Activated CD4-positive, alpha-beta T cell treated with anti-CD3 and anti-CD28 coated beads, Interleukin-2, amount 10 ng/mL, durations not matched to agents 7 days and 5 days (primary cell): Measurements from ENCODE around the gene FASTK. TPM values are rescaled to one million over a fixed set of nuclear protein-coding genes. Genes with fewer than 3 reads are reported as not detected.

Source experiments
- CTCF ChIA-PET: fragments of 350-600 bp; sonication (Branson Sonifier 250); formaldehyde crosslinking; loops from one replicate; lab custom pipeline; 2021; ENCODE audit warnings: antibody characterized with exemption; lab: Charles Lee
- POLR2A ChIA-PET: fragments of 350-600 bp; sonication (Branson Sonifier 250); formaldehyde crosslinking; loops from one replicate; lab custom pipeline; 2021; ENCODE audit warnings: antibody characterized with exemption; lab: Charles Lee
- DNase-seq: peaks from one replicate; pipeline ENCODE4 v3.0.0-alpha.2; 2020
- H3K27ac Mint-ChIP-seq: one replicate; pipeline ENCODE4 v1.8.0; 2021; ENCODE audit warnings: mild to moderate bottlenecking, moderate library complexity, mixed read lengths
- H3K27me3 Mint-ChIP-seq: one replicate; pipeline ENCODE4 v1.8.0; 2021; ENCODE audit warnings: mixed read lengths
- H3K36me3 Mint-ChIP-seq: one replicate; pipeline ENCODE4 v1.8.0; 2021; ENCODE audit warnings: low read depth, mixed read lengths
- H3K4me1 Mint-ChIP-seq: one replicate; pipeline ENCODE4 v1.8.0; 2021; ENCODE audit warnings: mixed read lengths
- H3K4me3 Mint-ChIP-seq: one replicate; pipeline ENCODE4 v1.8.0; 2021; ENCODE audit warnings: mild to moderate bottlenecking, moderate library complexity, mixed read lengths
- H3K9me3 Mint-ChIP-seq: one replicate; pipeline ENCODE4 v1.8.0; 2021; ENCODE audit warnings: mixed read lengths
- total RNA-seq, 2 experiments: library from RNA; stranded (reverse); gene quantifications; one replicate each; pipeline ENCODE4 v1.2.3, GENCODE V29; 2021

FASTK gene
- total RNA-seq, 2 experiments from 2014 or later = 76.4 to 85.9 TPM

DNA sequence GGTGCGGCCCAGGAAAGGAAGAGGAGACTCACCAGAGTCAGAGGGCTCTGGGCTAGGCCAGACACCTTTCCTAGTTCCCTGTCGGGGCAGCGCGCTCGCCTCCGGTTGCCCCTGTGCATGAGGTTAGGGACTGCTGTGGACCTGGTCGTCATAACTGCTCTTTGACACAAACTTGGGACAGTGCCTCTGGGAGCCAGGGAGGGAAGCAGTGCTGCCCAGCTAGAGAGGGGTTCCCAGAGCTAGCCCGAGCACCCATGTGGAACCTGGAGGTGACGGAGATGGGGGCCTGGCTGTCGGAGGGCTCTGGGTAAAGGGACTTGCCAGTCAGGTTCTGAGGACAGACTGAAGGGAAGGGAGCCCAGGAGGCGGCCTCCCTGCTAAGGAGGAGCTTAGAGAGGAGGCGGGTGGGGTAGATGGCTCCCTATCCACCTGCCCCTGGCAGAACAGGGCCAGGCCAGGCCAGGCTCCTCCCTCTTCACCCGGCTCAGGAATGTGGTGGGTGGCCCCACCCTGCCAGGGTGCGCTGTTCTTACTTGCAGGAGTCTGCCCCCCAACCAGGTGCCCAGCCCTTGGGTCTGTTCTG, 35.3 kb upstream of the FASTK start:
- no peaks in the 10 kb centered on the region for H3K36me3 Mint-ChIP-seq
- H3K27me3 Mint-ChIP-seq = peaks cover 5% of the 10 kb centered on the region
- peak overlapping the region; percentile 22 for H3K27ac Mint-ChIP-seq
- H3K4me3 Mint-ChIP-seq = peak overlapping the region; percentile 55
- no peaks in the 10 kb centered on the region for H3K9me3 Mint-ChIP-seq
- no peak for DNase-seq
- POLR2A ChIA-PET = no interaction called here
- H3K4me1 Mint-ChIP-seq = peaks cover 10% of the 10 kb centered on the region
- CTCF ChIA-PET = interaction anchor here (1.0 to 3.8 kb wide), 7 partner anchors 8 to 131 kb away, joined by 3 to 18 read pairs (median 3); no protein-coding TSS in a partner anchor

DNA sequence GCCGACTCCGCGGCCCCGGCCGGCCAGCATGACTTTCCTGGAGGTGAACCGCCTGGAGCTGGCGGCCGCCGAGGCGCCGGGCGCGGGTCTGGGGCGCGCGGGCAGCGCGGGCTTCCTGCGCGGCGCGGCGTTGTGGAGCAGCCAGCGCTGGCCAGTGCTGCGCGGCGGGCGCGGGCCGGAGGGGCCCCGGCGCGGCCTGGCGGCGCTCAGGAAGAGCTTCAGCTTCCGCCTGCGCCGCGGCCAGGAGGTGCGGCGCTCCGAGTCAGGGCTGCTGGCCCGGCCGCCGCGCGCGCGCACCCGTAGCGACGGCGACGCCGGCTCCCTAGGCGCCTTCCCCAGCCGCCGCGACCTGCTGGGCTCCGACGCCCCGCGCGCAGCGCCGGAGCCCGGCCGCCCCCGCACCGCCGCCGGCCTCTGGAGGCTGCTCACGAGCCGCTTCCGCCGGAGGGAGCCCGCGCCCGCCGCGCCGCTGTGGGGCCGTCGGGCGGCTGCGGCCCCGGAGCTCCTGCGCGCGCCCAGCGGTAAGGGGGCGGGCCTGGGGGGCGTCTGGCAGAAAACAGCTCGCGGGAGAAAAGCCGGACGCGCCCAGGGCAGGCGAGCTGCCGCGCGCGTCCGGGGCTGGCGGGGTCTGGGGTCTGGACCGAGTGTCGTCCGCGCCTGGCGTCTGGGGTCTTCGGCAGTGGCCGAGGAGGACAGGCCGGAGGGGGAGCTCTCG, 34.7 kb upstream of the FASTK start:
- ChIA-PET POLR2A (no interaction called here), CTCF (interaction anchor here (1.0 to 3.8 kb wide), 7 partner anchors 9 to 132 kb away, joined by 3 to 18 read pairs (median 3); no protein-coding TSS in a partner anchor)
- Mint-ChIP-seq H3K36me3 (no peaks in the 10 kb centered on the region), H3K9me3 (no peaks in the 10 kb centered on the region), H3K27ac (peak overlapping the region; percentile 22), H3K4me1 (peaks cover 10% of the 10 kb centered on the region), H3K4me3 (peak overlapping the region; percentile 55), H3K27me3 (peaks cover 5% of the 10 kb centered on the region)
- DNase-seq = no peak

DNA sequence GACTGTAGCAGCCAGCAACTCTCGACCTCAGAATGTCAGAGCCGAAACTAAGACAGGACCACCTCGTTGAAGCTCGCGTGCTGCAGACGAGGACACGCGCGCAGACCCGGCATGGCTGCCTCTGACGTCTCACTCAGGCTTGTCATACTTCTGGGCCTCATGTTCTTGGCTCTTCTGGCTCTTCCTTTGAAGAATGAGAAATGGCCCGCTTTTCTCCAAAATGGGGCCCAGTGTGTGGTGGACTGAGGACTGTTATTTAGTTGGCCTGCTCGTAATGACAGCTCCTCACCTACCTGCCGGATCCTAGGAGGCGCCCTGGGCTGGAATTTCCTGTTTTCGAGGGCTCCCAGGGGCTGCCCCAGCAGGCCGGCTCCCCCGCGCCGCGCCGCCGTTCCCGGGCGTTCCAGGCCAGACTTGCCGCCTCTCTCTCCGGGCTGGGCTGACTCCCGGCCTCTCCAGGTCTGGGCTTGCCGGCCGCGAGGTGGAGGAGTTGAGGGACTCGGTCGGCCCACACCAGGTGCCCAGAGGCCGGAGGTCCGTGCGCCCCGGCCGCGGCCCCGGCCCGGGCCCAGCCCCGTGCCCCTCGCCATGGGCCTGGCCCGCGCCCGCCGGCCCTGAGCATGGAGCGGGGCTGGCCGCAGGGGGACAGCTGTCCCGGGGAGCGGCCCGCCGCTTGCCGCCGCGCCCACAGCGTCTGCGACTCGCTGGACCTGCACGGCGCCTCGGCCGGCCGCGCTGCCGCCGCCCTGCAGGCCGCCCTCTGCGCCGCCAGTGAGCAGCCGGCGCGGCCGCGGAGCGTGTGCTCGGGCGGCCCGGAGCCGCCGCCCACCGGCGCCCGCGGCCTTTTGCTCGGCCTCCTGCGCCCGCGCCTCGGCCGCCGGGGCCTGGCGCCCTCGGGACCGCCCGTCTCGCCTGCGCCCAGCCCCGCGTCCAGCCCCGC, 33.8 kb upstream of the FASTK start:
- Mint-ChIP-seq H3K27ac (no peak overlapping the region), H3K4me1 (peaks cover 10% of the 10 kb centered on the region), H3K9me3 (no peaks in the 10 kb centered on the region), H3K27me3 (peaks cover 5% of the 10 kb centered on the region), H3K36me3 (no peaks in the 10 kb centered on the region), H3K4me3 (peak overlapping the region; percentile 30)
- ChIA-PET POLR2A (no interaction called here), CTCF (interaction anchor here (1.1 to 3.8 kb wide), 4 partner anchors 9 to 27 kb away, joined by 3 to 18 read pairs (median 4); no protein-coding TSS in a partner anchor)
- no peak for DNase-seq

DNA sequence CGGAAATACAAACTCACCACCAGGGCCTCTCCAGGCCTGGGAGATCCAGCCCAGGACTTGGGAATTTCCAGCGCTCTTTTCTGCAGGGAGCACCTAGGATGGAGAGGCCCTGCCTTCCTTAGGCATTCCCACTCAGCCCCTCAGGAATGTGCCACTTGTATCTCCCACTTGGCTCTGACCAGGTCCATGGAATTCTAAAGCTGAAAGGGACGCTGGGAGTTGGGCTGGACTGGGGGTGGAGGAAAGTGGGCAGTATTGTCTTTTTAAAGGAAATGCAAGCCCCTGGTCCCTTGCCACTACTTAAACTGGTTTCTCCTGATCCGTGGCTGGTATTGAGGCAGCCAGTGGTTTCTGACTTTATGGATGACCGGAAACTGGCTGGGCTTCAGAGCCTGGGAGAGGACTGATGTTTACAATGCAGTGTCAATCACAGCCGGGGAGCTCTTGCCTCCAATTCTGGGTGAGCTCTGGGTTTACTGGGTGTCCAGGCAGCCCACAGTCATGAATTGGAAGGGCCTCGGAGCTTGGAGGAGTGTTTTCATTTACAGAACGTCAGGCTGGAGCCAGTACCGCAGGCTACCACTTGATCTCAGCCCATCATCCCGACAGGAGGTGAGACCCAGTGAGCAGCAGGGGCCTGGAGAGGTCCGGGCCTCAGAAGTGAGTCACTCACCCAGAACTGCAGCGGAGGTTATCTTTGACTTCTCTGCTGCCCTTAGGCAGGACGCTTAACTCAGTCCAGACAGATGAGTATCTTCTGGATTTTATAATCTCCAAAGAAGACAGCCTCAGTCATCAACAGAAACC, 32.9 kb upstream of the FASTK start:
- ChIA-PET CTCF (interaction anchor here (1.0 to 3.8 kb wide), 3 partner anchors 10 to 261 kb away, joined by 3 to 18 read pairs (median 3); no protein-coding TSS in a partner anchor), POLR2A (no interaction called here)
- no peak for DNase-seq
- H3K27me3 Mint-ChIP-seq = peaks cover 5% of the 10 kb centered on the region
- H3K4me3 Mint-ChIP-seq = peak overlapping the region; percentile 30
- no peaks in the 10 kb centered on the region for H3K9me3 Mint-ChIP-seq
- H3K27ac Mint-ChIP-seq = no peak overlapping the region
- no peaks in the 10 kb centered on the region for H3K36me3 Mint-ChIP-seq
- peaks cover 8% of the 10 kb centered on the region for H3K4me1 Mint-ChIP-seq

DNA sequence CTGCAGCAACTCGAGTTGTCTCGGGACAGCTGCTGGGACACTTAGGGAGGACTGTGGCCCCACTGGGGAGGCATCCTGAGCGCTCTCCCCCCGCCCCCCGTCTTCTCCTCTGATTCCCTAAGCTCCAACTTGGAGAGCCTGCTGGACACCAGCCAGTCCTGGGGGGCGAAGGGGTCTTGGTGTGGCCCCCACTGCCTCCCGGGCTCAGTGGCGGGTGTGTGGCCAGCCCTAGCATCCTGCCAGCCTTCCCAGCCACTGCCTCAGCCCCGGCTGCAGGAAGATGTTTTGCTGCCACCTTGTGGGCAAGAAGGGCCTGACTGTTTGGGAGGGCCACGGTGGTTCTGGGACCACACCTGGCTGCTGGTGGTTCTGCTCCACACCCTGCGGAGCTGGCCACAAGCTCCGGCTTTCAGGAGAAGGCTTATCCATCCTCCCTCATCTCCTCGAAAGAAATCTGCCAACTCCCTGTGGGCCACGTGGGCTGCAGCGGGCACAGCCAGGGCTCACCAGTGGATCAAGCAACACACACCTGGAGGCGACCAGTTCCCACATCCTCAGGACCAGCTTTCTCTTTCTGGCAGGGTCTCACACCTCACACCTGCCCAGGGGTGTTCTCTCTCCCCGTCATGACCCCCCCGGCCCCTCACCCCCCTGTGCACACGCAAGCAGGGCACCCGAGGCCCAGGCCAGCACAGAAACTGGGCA, 30.5 kb upstream of the FASTK start:
- H3K27me3 Mint-ChIP-seq = peaks cover 5% of the 10 kb centered on the region
- no peaks in the 10 kb centered on the region for H3K9me3 Mint-ChIP-seq
- H3K4me1 Mint-ChIP-seq = peaks cover 4% of the 10 kb centered on the region
- ChIA-PET POLR2A (no interaction called here), CTCF (interaction anchor here (0.6 to 2.2 kb wide), 19 partner anchors 8 to 331 kb away, joined by 3 to 10 read pairs (median 3); partner anchors contain the start of genes ABCB8 and FASTK)
- no peak overlapping the region for H3K4me3 Mint-ChIP-seq
- H3K36me3 Mint-ChIP-seq = no peaks in the 10 kb centered on the region
- no peak overlapping the region for H3K27ac Mint-ChIP-seq
- DNase-seq = peak; percentile 79

DNA sequence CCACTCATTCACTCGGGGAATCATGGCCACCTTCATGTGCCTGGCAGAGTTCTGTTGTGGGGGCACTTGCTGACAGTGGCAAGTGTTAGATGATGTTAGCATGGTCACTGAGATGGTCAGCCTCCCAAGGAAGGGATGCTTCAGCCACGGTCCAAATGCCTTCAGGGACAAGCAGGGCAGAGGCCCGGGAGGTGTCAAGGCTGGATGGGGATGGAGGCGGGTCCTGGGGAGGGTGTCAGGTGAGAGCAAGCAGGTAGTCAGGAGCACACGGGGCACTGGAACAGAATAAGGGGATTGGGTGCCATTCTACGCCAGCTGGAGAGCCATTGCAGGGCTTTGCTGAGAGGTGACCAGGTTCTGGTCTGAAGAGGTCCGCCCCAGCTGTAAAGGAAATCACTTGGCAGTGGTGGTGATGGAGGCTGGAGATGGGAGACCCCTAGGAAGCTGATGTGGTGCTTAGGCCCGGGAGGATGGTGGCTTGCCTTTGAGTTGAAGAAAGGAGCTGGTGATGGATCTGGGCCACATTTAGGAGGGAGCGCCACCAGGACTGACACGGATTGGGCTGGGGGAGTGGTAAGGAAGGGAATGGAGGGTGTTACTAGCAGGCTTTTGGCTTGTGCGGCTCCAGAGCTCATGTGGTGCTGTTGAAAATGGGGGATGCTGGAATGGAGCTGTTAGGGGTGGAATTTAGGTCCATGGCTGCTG, 29.8 kb upstream of the FASTK start:
- H3K4me3 Mint-ChIP-seq = no peak overlapping the region
- no peaks in the 10 kb centered on the region for H3K4me1 Mint-ChIP-seq
- no peak overlapping the region for H3K27ac Mint-ChIP-seq
- ChIA-PET CTCF (interaction anchor here (0.6 to 2.2 kb wide), 17 partner anchors 8 to 330 kb away, joined by 3 to 10 read pairs (median 3); partner anchors contain the start of gene ABCB8), POLR2A (no interaction called here)
- H3K27me3 Mint-ChIP-seq = no peaks in the 10 kb centered on the region
- no peaks in the 10 kb centered on the region for H3K9me3 Mint-ChIP-seq
- no peaks in the 10 kb centered on the region for H3K36me3 Mint-ChIP-seq
- DNase-seq = no peak

DNA sequence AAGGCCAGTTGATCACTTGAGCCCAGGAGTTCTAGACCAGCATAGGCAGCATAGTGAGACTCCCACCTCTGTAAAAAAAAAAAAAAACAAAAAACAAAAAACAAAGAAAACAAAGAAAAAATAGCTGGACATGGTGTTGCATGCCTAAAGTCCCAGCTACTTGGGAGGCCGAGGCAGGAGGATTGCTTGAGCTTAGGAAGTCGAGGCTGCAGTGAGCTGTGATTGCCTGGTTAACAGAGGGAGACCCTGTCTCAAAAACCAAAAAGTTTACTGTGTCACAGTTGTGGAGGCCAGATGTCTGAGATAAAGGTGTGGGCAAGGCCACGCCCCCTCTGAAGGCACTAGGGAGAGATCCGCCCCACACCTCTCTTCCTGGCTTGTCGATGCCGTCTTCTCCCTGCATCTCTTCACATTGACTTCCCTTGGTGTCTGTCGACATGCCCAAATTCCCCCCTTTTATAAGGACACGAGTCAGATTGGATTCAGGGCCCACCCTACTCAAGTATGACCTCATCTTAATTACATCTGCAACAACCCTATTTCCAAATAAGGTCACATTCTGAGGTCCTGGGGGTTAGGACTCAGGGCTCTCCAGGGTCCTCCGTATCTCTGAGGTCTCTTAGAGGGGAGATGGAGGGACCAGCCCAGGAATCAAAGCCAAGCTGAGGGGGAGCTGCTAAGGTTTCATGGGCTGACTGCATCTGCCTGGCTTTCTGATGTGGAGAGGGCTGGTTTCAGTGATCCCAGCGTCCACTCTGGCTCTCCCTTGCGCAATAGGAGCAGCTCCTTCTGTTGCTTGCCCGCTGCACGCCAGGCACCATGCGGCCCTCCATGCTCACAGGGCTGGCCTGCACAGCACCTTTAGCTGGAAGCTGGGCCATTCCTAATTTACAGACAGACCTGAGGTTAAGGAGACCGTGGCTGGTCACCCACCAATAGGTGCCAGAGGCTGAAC, 28.8 kb upstream of the FASTK start:
- no peak for DNase-seq

DNA sequence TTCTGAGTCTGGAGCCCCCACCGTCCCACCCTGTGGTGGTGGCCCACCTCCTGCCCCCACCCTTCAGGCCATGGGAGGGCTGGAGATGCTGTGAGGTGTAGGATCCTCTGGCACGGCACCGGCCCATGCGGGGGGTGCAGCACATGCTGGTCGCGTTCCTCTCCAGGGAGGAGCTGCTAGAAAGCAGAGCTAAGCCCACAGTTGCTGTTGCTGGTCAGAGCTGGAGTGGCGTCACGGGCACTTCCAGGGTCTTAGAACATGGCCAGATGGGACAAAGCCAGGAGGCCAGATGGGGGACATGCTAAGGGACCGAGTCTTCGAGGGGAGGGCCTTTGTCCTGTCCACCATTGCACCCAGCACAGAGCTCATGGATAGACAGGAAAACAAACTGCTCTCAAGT, 27.3 kb upstream of the FASTK start:
- H3K4me1 Mint-ChIP-seq = no peaks in the 10 kb centered on the region
- H3K27ac Mint-ChIP-seq = no peak overlapping the region
- no peak overlapping the region for H3K4me3 Mint-ChIP-seq

More for the DNA sequence above, 28.8 kb upstream of the FASTK start:
- POLR2A ChIA-PET = no interaction called here
- Mint-ChIP-seq H3K4me3 (no peak overlapping the region), H3K4me1 (no peaks in the 10 kb centered on the region), H3K36me3 (no peaks in the 10 kb centered on the region), H3K27me3 (no peaks in the 10 kb centered on the region), H3K27ac (peak overlapping the region; percentile 13), H3K9me3 (no peaks in the 10 kb centered on the region)
- CTCF ChIA-PET = interaction anchor here (0.6 to 1.8 kb wide), 4 partner anchors 15 to 1046 kb away, joined by 3 to 8 read pairs (median 6); no protein-coding TSS in a partner anchor

DNA sequence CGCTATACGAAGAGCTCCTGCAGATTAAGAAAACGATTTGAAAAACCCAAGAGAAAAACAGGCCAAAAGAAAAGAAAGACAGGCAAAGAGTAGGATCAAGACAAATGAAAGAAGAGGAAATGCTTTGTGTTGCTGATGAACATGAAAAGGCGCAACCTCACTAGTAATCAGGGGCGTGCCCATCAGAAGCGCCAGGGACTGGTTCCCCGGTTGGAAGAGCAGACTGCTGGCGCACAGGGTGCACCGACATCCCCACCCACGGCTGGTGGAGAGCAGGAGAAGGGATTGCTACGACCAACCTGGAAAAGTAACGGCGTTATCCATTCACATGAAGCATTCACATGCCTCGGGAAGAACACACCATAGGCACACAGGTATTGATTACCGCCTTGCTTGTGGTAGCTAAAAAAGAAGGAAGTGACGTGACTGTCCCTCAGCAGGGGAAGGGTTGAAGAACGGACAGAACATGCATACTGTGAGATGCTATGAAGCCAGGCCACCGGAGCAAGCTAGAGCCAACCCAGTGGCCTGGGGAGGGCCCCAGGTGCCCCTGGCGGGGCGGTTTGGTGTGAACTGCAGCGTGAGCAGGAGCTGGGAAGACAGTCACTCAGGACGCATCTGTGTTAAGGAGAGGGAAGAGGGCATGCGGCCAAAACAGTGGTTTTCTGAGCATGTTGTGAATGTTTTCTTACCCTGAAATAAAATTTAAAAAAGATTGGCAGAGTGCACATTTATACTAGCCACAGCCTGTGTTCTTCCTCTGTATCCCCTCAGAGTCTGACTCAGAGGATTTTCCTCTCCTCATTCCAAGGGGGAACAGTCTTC, 24.0 kb upstream of the FASTK start:
- Mint-ChIP-seq H3K27ac (no peak overlapping the region), H3K9me3 (no peaks in the 10 kb centered on the region), H3K36me3 (no peaks in the 10 kb centered on the region), H3K27me3 (no peaks in the 10 kb centered on the region), H3K4me3 (no peak overlapping the region), H3K4me1 (no peaks in the 10 kb centered on the region)
- ChIA-PET CTCF (interaction anchor here (0.6 kb wide), 1 partner anchor 299 kb away, joined by 3 read pairs; no protein-coding TSS in a partner anchor), POLR2A (no interaction called here)
- no peak for DNase-seq

More for the DNA sequence above, 27.3 kb upstream of the FASTK start:
- CTCF ChIA-PET = interaction anchor here (0.6 to 1.2 kb wide), 2 partner anchors 12 to 50 kb away, joined by 4 to 6 read pairs; no protein-coding TSS in a partner anchor
- POLR2A ChIA-PET = no interaction called here
- DNase-seq = no peak
- no peaks in the 10 kb centered on the region for H3K36me3 Mint-ChIP-seq
- H3K9me3 Mint-ChIP-seq = no peaks in the 10 kb centered on the region
- no peaks in the 10 kb centered on the region for H3K27me3 Mint-ChIP-seq
